Measurements from ENCODE around the gene SLC41A1. TPM values are rescaled to one million over a fixed set of nuclear protein-coding genes. Genes with fewer than 3 reads are reported as not detected.
"Not testable (repeated sequence)": the region's sequence is repeated elsewhere in the genome, so short reads cannot be mapped to it uniquely, and the experiment has no call there.

Gene SLC41A1
- total RNA-seq = 10 to 100 TPM; 32.2 to 36.6 (median 32.4) TPM

DNA sequence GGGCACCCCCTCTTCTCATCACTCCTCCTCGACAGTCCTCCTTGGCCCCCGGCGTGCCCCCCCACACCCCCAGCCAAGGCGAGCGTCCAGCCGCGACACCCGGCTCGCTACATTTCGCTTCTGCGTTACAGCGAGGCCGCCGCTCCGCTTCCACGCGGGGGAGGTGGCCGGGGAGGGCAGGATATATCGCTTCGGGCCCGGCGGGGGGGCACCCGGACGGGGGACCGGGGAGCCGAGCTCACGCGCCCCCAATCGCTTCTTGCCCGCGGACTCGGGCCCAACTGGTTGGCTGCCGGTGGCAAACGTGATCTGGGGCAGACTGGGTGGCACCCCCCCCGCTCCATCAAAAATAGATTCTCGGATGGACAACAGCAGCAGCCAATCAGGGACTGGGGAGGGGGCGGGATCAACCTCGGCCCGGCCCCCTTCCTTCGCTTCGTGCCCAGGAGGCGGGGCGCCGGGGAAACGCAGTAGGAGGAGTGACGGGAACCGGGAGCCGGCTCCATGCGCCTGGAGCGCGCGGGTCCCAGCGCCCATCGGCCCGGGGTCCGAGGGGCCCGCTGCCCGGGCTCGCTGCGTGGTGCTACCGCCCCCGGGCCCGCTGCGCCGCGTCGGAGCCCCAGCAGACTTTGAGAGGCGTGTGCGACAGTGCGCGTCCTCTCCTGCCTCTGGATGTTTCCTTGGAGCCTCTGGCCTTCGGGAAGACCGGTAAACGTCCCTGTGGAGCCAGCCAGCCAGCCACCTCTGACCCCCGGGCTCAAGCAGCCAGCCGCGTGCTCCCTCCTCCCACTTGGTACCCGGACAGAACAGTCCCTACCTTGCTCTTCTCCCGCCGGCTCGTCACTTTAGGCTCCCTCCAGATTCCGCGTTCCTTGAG, at the start of gene SLC41A1:
TSS of gene SLC41A1 (minus strand) at position 321 of the 877 bp plus-strand sequence. CDS start 2,757 bp downstream, outside the sequence.
- Mint-ChIP-seq H3K9me3 (no peaks in the 10 kb centered on the region), H3K4me3 (peak within 1 kb of the TSS; percentile 95), H3K4me1 (ENCODE audit: low read depth) (peaks cover 54% of the 10 kb centered on the region), H3K36me3 (ENCODE audit: insufficient read depth) (peaks cover 11% of the 10 kb centered on the region), H3K27me3 (ENCODE audit: low read depth) (no peaks in the 10 kb centered on the region)
- DNase-seq (peak; percentile 87), ATAC-seq (peak; percentile 94 to 96)

DNA sequence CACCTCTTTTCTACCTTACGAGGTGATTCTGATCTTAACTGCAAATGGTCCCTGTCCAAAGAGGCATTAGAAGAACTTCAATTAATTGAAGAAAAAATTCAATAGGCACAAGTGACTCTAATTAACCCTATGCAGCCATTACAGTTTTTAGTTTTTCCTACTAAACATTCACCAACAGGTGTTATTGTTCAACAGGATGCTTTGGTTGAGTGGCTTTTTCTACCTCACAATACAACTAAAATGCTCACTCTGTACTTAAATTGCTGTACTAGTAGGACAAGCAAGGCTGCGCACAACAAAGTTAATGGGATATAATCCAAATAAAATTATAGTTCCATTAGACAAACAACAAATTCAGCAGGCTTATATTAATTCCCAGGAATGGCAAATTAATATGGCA, 48.5 kb upstream of the SLC41A1 start:
- no peaks in the 10 kb centered on the region for H3K27me3 Mint-ChIP-seq (ENCODE audit: low read depth)
- peaks cover 7% of the 10 kb centered on the region for H3K4me1 Mint-ChIP-seq (ENCODE audit: low read depth)
- DNase-seq = no peak
- peaks cover 6% of the 10 kb centered on the region for H3K9me3 Mint-ChIP-seq
- no peak overlapping the region for H3K4me3 Mint-ChIP-seq
- ATAC-seq = no peak
- peaks cover 3% of the 10 kb centered on the region for H3K36me3 Mint-ChIP-seq (ENCODE audit: insufficient read depth)

DNA sequence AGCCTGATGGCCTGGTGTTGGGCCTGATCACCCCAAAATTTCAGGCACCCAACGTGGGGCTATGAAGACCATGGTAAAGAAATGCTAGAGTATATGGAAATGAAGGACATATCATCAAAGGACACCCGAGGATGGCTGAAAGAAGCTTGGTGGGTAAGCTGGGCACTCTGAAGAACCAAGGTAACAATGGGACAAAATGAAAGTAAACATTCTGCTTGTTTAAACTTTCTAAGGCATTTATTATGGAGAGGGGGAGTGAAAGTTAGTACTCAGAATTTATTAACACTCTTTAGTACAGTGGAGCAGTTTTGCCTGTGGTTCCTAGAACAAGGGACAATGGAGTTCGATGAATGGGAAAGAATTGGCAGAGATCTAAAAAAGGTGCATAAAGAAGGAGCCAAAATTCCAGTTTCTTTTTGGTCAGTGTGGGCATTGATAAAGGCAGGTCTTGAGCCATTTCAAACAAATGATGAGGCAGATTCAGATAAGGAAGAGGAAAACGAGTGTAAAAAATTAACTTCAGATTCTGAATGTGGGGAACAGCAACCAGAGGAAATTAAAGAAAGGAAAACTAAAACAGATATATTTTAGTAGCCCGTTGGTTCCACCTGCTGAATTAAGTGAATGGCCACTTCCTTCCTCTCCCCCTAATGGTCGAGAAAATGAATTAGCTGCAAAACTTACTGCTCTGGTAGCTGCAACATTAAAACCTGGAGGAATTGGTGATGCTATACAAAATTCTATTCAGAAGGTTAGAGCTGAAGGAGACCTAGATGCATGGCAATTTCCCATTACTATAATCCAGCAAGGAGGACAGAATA, 45.4 kb upstream of the SLC41A1 start:
- H3K9me3 Mint-ChIP-seq = peaks cover 17% of the 10 kb centered on the region
- peaks cover 7% of the 10 kb centered on the region for H3K4me1 Mint-ChIP-seq (ENCODE audit: low read depth)
- DNase-seq (no peak), ATAC-seq (no peak)
- no peaks in the 10 kb centered on the region for H3K27me3 Mint-ChIP-seq (ENCODE audit: low read depth)
- H3K36me3 Mint-ChIP-seq (ENCODE audit: insufficient read depth) = peaks cover 13% of the 10 kb centered on the region
- no peak overlapping the region for H3K4me3 Mint-ChIP-seq

DNA sequence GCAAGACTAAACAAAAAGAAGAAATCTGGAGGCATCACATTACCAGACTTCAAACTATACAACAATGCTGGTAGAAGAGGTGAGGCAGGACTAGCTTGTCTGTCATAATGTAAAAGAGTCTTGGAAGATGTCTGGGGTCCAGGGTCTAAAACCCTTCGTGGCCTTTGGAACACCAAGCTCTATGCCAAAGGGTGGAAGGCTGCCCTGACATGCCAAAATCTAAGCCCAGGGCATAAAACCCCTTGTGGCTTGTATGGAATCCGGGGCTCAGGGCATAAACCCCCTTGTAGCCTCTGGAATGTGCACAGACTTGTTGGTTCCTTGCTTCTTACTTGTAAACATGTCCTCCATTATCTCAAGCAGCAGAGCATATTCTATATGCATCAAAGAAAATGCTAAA, 44.5 kb upstream of the SLC41A1 start:
- not testable (repeated sequence) for ATAC-seq; H3K4me3 Mint-ChIP-seq; H3K27me3 Mint-ChIP-seq (ENCODE audit: low read depth); H3K4me1 Mint-ChIP-seq (ENCODE audit: low read depth); DNase-seq
- peaks cover 13% of the 10 kb centered on the region for H3K36me3 Mint-ChIP-seq (ENCODE audit: insufficient read depth)
- H3K9me3 Mint-ChIP-seq = peaks cover 17% of the 10 kb centered on the region

DNA sequence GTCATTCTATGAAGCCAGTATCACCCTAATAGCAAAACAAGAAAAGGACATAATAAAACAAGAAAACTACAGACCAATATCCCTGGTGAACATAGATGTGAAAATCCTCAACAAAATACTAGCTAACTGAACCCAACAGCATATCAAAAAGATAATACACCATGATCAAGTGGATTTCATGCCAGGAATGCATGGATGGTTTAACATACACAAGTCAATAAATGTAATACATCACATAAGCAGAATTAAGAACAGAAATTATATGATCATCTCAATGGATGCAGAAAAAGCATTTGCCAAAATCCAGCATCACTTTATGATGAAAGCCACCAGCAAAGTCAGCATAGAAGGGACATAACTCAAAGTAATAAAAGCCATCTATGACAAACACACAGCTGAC, 43.4 kb upstream of the SLC41A1 start:
- no peak overlapping the region for H3K4me3 Mint-ChIP-seq
- H3K36me3 Mint-ChIP-seq (ENCODE audit: insufficient read depth) = peaks cover 13% of the 10 kb centered on the region
- ATAC-seq = no peak
- H3K27me3 Mint-ChIP-seq (ENCODE audit: low read depth) = no peaks in the 10 kb centered on the region
- DNase-seq = no peak
- peaks cover 17% of the 10 kb centered on the region for H3K9me3 Mint-ChIP-seq
- H3K4me1 Mint-ChIP-seq (ENCODE audit: low read depth) = peaks cover 7% of the 10 kb centered on the region

DNA sequence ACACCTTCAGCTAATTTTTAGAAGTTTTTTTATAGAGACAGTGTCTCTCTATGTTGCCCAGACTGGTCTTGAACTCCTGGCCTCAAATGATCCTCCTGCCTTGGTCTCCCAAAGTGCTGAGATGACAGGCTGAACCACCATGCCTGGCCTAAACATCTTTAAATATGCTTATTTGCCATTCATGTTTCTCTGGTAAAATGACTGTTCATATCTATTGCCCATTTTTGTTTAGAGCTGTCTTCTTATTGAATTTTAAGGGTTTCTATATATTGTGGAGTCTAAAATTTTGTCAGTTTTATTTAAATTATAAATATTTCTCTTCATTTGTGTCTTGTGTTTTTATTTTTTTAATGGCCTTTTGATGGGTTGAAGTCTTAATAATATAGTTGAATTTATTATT, 40.0 kb upstream of the SLC41A1 start:
- Mint-ChIP-seq H3K9me3 (peaks cover 17% of the 10 kb centered on the region), H3K36me3 (ENCODE audit: insufficient read depth) (peaks cover 13% of the 10 kb centered on the region), H3K4me1 (ENCODE audit: low read depth) (peaks cover 11% of the 10 kb centered on the region), H3K4me3 (no peak overlapping the region), H3K27me3 (ENCODE audit: low read depth) (peaks cover 3% of the 10 kb centered on the region)
- DNase-seq (no peak), ATAC-seq (no peak)

DNA sequence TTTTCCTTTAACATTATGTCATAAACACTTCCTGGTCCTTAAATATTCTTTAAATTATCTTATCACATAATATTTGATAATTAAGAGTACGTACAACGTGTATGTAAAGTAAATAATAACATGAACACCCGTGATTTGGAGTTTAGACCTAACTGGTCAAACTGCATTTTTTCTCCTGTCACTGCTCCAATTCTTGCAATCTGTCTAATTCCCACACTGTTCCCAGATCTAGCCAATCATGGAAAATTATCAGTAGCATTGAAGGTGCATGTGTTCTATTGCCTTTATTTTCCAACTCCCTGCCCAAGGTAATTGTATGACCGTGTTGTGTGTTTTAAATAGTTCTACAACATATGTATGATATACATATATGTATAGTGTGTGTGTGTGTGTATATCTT, 39.0 kb upstream of the SLC41A1 start:
- DNase-seq (no peak), ATAC-seq (no peak)
- peaks cover 12% of the 10 kb centered on the region for H3K36me3 Mint-ChIP-seq (ENCODE audit: insufficient read depth)
- peaks cover 16% of the 10 kb centered on the region for H3K9me3 Mint-ChIP-seq
- peaks cover 10% of the 10 kb centered on the region for H3K4me1 Mint-ChIP-seq (ENCODE audit: low read depth)
- H3K27me3 Mint-ChIP-seq (ENCODE audit: low read depth) = peaks cover 3% of the 10 kb centered on the region
- H3K4me3 Mint-ChIP-seq = no peak overlapping the region

DNA sequence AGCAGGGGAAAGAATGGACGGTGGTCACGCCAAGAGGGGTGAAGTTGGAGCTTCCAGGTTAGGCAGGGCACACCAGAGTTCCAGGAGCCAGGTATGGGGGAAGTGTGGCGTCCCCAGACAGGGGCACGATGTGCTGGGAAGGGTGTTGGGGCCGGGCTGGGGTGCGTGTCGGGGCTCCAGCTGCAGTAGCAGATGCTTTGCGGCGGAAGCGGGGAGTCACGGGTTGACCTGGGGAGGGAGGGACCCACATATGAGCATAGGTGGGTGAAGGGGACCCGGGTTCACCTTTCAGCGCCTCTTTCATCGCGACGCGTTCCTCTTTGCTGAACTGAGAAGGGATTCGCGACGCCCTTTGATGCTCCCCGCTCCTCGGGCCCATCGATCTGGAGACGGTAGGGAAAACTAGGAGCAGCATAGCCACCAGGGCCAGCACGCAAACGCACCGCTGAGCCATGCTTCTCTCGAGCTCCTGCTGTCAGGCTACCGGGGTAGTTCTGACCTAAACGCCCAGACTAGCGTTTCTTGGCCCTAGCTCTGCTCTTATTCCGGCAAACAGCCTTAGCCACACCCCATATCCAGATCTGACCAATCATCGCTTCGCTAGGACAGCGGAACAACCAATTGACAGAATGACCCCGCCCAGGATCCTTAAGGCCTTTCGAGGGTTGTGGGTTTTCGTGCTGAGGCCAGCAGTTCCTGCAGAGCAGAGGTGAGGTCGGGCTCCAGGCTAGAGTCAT, 36.8 kb upstream of the SLC41A1 start, which contains the start of gene PM20D1:
TSS of gene PM20D1 (minus strand) at position 514 of the 737 bp plus-strand sequence. CDS start at position 454, 60 bp downstream.
- H3K9me3 Mint-ChIP-seq = no peaks in the 10 kb centered on the region
- peaks cover 10% of the 10 kb centered on the region for H3K4me1 Mint-ChIP-seq (ENCODE audit: low read depth)
- ATAC-seq (peak; percentile 98 to 99), DNase-seq (peak; percentile 75)
- no peaks in the 10 kb centered on the region for H3K36me3 Mint-ChIP-seq (ENCODE audit: insufficient read depth)
- H3K27me3 Mint-ChIP-seq (ENCODE audit: low read depth) = peaks cover 3% of the 10 kb centered on the region
- peak within 1 kb of the TSS; percentile 82 for H3K4me3 Mint-ChIP-seq

DNA sequence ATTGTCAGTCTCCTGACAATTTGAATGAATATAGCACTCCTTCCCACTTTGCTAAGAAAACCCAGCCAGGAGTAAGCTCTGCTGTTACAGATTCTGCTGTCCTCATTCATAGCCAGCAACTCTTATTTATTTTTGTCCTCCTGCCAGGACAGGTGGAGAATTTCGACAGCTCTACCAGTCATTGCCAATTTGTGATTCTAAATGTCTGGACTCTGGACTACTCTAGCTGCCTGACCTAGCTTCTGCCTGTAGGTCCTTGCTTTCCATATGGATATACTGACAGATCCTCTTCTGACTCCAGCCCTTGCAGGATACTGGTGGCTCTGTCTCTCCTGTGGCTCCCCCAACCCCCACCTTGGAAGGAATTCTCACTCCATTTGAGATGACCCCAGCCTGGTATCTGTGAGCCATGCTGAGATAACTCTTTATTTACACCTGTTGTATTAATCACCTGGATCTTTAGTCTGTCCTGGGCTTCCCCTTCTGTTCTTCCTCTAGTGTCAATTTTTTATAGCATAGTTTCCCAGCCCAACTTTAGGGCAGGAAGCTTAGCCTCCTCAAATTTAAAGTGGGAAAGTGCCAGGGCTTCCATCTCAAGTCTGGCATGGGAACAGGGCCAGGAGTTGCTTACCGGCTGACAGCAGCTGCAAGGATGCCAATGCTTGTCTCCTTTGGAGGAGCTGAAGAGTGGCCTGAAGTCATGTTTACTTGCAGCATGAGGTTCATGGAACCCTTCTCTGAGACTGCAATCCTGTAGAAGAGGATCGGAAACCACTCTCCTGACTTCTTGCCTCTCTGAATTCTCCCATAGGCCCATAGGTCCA, 30.2 kb upstream of the SLC41A1 start:
- Mint-ChIP-seq H3K9me3 (no peaks in the 10 kb centered on the region), H3K4me3 (no peak overlapping the region), H3K27me3 (ENCODE audit: low read depth) (no peaks in the 10 kb centered on the region), H3K4me1 (ENCODE audit: low read depth) (no peaks in the 10 kb centered on the region), H3K36me3 (ENCODE audit: insufficient read depth) (no peaks in the 10 kb centered on the region)
- ATAC-seq (no peak), DNase-seq (no peak)

DNA sequence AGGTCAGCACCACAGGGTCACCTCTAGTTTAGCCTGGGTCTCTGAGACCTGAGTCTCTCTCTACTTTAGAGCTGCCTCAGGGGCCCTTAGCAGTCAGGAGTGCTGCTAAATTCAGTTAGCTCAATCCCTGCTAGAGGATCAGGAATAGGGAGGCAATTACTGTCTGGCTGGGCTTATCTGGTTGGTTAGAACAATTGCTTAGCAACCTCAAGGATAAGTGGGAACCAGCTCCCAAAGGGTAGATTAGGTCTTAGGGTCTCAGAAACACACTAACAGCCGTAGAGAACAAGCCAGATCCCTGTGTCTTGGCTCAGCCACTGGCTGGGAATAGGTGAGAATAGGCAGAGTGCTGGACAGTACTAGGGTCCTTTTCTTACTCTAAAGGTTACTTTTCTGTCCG, 29.2 kb upstream of the SLC41A1 start:
- DNase-seq = no peak
- H3K27me3 Mint-ChIP-seq (ENCODE audit: low read depth) = no peaks in the 10 kb centered on the region
- ATAC-seq = no peak
- no peaks in the 10 kb centered on the region for H3K9me3 Mint-ChIP-seq
- no peaks in the 10 kb centered on the region for H3K36me3 Mint-ChIP-seq (ENCODE audit: insufficient read depth)
- H3K4me3 Mint-ChIP-seq = no peak overlapping the region
- H3K4me1 Mint-ChIP-seq (ENCODE audit: low read depth) = no peaks in the 10 kb centered on the region

DNA sequence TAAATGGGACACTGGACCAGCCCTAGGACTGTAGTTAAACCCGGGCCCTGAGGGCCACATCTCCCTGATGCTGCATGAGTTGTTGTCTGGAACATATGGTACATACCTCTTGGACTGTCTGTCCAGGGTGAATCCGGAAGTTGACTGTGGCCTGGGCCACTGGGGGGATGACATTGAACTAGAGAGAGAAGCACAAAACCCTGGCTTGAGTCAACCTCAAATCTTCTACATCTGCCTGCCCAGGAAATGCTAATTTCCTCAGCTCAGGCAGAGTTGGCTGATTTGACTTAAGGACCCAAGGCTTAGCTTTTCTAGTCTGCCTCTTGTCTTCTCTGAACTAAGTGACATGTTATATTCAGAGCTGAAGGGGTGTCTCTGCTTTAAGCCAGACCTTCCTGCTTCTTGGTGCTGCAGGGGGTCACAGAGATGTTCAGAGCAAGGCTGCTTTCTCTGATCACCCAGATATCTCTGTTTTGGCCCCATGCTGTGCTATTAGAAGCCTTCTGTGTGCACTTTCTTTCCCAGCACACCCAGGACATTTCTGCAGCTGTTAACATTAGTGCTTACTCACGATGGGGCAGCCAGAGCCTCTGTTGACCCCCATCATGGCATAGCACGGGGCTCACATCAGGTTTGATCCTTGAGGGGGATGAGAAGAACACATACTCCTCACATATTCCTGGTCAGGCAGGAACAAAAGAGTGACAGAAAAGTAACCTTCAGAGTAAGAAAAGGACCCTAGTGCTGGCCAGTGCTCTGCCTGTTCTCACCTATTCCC, 27.3 kb upstream of the SLC41A1 start:
- DNase-seq = no peak
- Mint-ChIP-seq H3K4me3 (no peak overlapping the region), H3K9me3 (no peaks in the 10 kb centered on the region), H3K4me1 (ENCODE audit: low read depth) (no peaks in the 10 kb centered on the region), H3K36me3 (ENCODE audit: insufficient read depth) (no peaks in the 10 kb centered on the region), H3K27me3 (ENCODE audit: low read depth) (no peaks in the 10 kb centered on the region)
- no peak for ATAC-seq

DNA sequence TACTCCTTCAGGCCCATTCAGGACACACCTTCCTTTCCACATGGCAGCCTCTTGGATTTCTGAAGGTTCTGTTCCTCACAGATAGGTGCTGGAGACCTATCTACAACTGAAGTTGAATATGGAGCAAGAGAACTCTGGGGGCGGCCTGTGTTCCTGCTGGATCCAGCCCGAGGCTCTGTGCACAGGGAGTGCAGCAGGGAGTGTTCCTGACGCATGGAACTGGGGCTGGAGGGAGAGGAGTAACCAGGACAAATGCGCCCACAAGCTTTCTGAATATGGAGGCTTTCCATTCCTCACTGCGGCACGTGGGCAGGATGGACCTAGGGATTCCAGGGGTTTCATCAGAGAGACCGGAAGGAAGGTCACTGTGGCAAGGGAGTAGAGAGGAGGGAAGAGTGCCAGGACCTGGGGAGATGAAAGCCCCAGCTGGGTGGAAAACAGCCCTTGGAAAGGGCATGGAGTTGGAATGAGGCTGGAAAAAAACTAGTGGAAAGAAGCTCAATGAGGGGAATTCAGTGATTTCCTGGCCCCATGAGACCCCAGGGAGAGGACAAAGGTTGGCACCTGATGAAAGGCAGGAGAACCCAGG, 24.5 kb upstream of the SLC41A1 start:
- ATAC-seq (no peak), DNase-seq (no peak)
- no peaks in the 10 kb centered on the region for H3K36me3 Mint-ChIP-seq (ENCODE audit: insufficient read depth)
- H3K9me3 Mint-ChIP-seq = no peaks in the 10 kb centered on the region
- H3K4me3 Mint-ChIP-seq = no peak overlapping the region
- H3K27me3 Mint-ChIP-seq (ENCODE audit: low read depth) = no peaks in the 10 kb centered on the region
- no peaks in the 10 kb centered on the region for H3K4me1 Mint-ChIP-seq (ENCODE audit: low read depth)

DNA sequence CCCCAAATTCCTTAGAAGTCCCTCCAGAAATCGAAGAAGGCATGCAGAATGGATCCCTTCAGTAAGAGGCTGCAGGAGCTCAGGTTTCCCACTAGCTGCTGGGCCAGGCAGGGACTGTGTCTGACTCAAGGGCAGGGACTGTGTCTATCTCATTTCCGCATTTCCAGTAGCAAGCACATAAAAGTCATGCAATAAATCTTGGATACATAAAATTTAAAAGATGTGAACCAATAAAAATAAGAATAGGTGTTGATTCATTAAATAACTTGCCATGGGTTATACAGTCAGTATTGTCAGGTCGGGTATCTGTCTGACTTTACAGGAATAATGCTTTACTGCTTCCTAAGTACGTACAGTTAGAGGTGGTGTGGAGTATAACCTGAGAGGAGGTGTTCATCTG, 21.8 kb upstream of the SLC41A1 start:
- H3K4me3 Mint-ChIP-seq = no peak overlapping the region
- no peaks in the 10 kb centered on the region for H3K36me3 Mint-ChIP-seq (ENCODE audit: insufficient read depth)
- no peak for DNase-seq
- no peak for ATAC-seq
- H3K4me1 Mint-ChIP-seq (ENCODE audit: low read depth) = no peaks in the 10 kb centered on the region
- H3K9me3 Mint-ChIP-seq = no peaks in the 10 kb centered on the region
- H3K27me3 Mint-ChIP-seq (ENCODE audit: low read depth) = no peaks in the 10 kb centered on the region

Measured in activated T-cell treated with anti-CD3 and anti-CD28 coated beads, Interleukin-2, amount 50 U/mL, for 4 hours (primary cell).